ENCODE measurements around the gene IPCEF1.

IPCEF1 gene

DNA sequence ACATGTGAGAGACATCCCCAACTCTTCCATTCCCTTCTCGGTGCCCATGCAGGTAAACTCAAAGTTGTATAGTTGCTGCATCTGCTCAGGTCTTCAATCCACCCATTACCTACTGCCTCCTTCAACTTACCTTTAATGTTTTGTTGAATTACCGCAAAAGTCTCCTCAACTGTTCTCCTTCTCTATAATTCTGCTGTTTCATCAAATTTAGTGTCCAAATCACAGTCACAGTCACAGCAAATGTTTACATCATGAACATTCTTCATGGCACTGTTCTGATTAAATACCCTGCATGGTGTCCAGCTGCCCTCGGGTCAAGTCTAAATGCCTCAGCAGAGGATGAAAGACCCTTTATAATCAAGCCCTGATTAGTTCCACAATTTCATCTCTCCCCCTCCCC is 130.1 kb downstream of the IPCEF1 start:
- Histone ChIP-seq H3K79me2 (ENCODE audit: insufficient read depth, low read depth) (no peaks in the 10 kb centered on the region), H3K27ac (no peak overlapping the region)
- TF ChIP-seq, protein P1, sequence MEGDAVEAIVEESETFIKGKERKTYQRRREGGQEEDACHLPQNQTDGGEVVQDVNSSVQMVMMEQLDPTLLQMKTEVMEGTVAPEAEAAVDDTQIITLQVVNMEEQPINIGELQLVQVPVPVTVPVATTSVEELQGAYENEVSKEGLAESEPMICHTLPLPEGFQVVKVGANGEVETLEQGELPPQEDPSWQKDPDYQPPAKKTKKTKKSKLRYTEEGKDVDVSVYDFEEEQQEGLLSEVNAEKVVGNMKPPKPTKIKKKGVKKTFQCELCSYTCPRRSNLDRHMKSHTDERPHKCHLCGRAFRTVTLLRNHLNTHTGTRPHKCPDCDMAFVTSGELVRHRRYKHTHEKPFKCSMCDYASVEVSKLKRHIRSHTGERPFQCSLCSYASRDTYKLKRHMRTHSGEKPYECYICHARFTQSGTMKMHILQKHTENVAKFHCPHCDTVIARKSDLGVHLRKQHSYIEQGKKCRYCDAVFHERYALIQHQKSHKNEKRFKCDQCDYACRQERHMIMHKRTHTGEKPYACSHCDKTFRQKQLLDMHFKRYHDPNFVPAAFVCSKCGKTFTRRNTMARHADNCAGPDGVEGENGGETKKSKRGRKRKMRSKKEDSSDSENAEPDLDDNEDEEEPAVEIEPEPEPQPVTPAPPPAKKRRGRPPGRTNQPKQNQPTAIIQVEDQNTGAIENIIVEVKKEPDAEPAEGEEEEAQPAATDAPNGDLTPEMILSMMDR (conservative IDR thresholded peaks at IDR 0.05; ENCODE audit: low read depth, low read length), result no peak

DNA sequence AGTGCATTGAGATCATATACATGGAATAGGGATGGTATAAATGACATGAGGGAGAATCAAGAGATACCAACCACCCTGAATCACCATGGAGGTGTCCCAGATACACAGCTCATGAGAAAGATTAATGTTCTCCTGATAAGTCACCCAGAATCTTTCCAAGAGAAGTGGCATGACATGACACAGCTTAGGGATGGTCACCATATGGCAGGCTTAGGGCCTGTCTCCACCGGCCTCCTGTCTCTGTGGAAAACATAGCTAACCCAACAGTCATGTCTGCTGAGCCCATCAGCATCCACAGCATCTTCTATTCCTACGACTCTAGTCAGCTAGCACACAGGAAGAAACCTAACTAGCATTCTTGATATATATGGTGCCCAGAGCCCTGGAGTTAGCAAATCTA is 133.3 kb downstream of the IPCEF1 start:
- Histone ChIP-seq H3K4me1 (ENCODE audit: low read depth, poor library complexity, severe bottlenecking) (no peaks in the 10 kb centered on the region), H3K27me3 (ENCODE audit: insufficient read depth, low read depth) (no peaks in the 10 kb centered on the region), H2AFZ (ENCODE audit: low read depth) (no peak overlapping the region), H4K20me1 (ENCODE audit: insufficient read depth) (no peaks in the 10 kb centered on the region), H3K9ac (no peak overlapping the region), H3K4me3 (IDR thresholded peaks at IDR 0.05; ENCODE audit: insufficient read depth, low read depth, low read length) (no peak overlapping the region), H3K4me2 (no peak overlapping the region), H3K27ac (no peak overlapping the region), H3K36me3 (ENCODE audit: insufficient read depth) (no peaks in the 10 kb centered on the region), H3K79me2 (ENCODE audit: insufficient read depth, low read depth) (no peaks in the 10 kb centered on the region)
- TF ChIP-seq, protein P1 (conservative IDR thresholded peaks at IDR 0.05; ENCODE audit: low read depth, low read length), result no peak

More for the DNA sequence above, 130.1 kb downstream of the IPCEF1 start:
- Histone ChIP-seq H3K27me3 (ENCODE audit: insufficient read depth, low read depth) (no peaks in the 10 kb centered on the region), H3K4me3 (IDR thresholded peaks at IDR 0.05; ENCODE audit: insufficient read depth, low read depth, low read length) (no peak overlapping the region), H3K4me1 (ENCODE audit: low read depth, poor library complexity, severe bottlenecking) (no peaks in the 10 kb centered on the region), H3K36me3 (ENCODE audit: insufficient read depth) (no peaks in the 10 kb centered on the region), H3K9ac (no peak overlapping the region), H3K4me2 (no peak overlapping the region), H4K20me1 (ENCODE audit: insufficient read depth) (no peaks in the 10 kb centered on the region), H2AFZ (ENCODE audit: low read depth) (no peak overlapping the region)

DNA sequence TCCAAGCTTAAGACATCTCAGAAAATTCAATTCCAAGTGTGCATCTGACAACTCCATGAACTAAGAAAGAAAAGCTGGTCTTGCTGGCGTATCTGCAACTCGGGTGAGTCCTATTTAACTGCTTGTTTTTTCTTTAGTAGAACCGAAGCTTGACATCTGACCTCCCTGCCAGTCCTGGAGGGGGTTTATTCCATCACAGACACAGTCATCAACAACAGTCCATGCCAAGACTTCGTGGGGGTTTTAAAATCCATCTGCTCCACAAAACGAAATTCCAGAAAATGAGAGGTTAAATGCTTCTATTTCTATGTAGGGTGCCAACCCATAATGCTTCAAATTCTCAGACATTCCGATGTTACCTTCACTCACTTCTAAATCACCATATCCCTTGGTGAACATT is 133.9 kb downstream of the IPCEF1 start:
- Histone ChIP-seq H3K36me3 (ENCODE audit: insufficient read depth) (no peaks in the 10 kb centered on the region), H3K4me3 (IDR thresholded peaks at IDR 0.05; ENCODE audit: insufficient read depth, low read depth, low read length) (no peak overlapping the region), H3K27me3 (ENCODE audit: insufficient read depth, low read depth) (no peaks in the 10 kb centered on the region), H3K4me1 (ENCODE audit: low read depth, poor library complexity, severe bottlenecking) (no peaks in the 10 kb centered on the region), H2AFZ (ENCODE audit: low read depth) (no peak overlapping the region), H3K27ac (no peak overlapping the region), H4K20me1 (ENCODE audit: insufficient read depth) (no peaks in the 10 kb centered on the region), H3K79me2 (ENCODE audit: insufficient read depth, low read depth) (no peaks in the 10 kb centered on the region), H3K9ac (no peak overlapping the region), H3K4me2 (no peak overlapping the region)
- TF ChIP-seq, protein P1 (conservative IDR thresholded peaks at IDR 0.05; ENCODE audit: low read depth, low read length), result no peak

DNA sequence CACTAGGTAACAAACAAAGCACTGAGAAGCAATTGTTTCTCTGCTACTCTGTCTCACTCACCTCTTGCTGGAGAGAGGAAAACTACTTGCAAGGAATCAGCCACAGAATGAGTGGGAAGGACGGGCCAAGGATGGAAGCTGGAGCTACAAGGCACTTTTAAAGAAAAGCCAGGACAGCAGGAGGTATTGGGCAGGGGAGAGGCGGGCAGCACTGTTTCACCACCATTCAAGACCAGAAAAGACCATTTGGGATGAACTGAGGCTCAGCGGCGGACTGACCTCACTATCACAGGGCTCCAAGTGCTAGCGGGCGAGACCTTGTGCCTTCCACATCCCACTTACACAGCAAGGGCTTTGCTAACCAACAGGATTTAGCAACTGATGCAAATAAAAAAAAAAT is 137.4 kb downstream of the IPCEF1 start:
- H3K79me2 ChIP-seq (ENCODE audit: insufficient read depth, low read depth), result no peaks in the 10 kb centered on the region
- H3K27ac ChIP-seq, result no peak overlapping the region
- H3K4me3 ChIP-seq (IDR thresholded peaks at IDR 0.05; ENCODE audit: insufficient read depth, low read depth, low read length), result no peak overlapping the region
- H3K4me1 ChIP-seq (ENCODE audit: low read depth, poor library complexity, severe bottlenecking), result no peaks in the 10 kb centered on the region
- H3K4me2 ChIP-seq, result no peak overlapping the region
- no peaks in the 10 kb centered on the region for H3K27me3 ChIP-seq (ENCODE audit: insufficient read depth, low read depth)
- TF ChIP-seq, protein P1 (conservative IDR thresholded peaks at IDR 0.05; ENCODE audit: low read depth, low read length), result no peak
- no peak overlapping the region for H3K9ac ChIP-seq
- H4K20me1 ChIP-seq (ENCODE audit: insufficient read depth), result no peaks in the 10 kb centered on the region
- H3K36me3 ChIP-seq (ENCODE audit: insufficient read depth), result no peaks in the 10 kb centered on the region
- no peak overlapping the region for H2AFZ ChIP-seq (ENCODE audit: low read depth)

Measured in KMS-11 (cell line).